HepG2 (cell line): ENCODE results near the gene EIF4A3. TPM values are rescaled to one million over a fixed set of nuclear protein-coding genes. Genes with fewer than 3 reads are reported as not detected.
A peak's percentile ranks its signal among the peaks of the same experiment; 100 is the strongest.

Source experiments
- ARNT2 ChIP-seq: sonication (generic); formaldehyde crosslinking; IDR thresholded peaks from 2 replicates; pipeline ENCODE4 v1.8.0; 2022; ENCODE audit warnings: mild to moderate bottlenecking, low read depth, missing genetic modification reagents, moderate library complexity
- CTCF ChIP-seq: sonication (generic); formaldehyde crosslinking; IDR thresholded peaks from 2 replicates; pipeline ENCODE4 v1.5.0; 2020; ENCODE audit warnings: mild to moderate bottlenecking, missing genetic modification reagents, moderate library complexity
- GTF3A ChIP-seq: sonication (generic); formaldehyde crosslinking; conservative IDR thresholded peaks from 2 replicates; pipeline ENCODE4 v1.4.0; 2020; ENCODE audit warnings: mild to moderate bottlenecking, missing genetic modification reagents
- IRF1 ChIP-seq: sonication (generic); formaldehyde crosslinking; IDR thresholded peaks from 2 replicates; pipeline ENCODE4 v1.4.0; 2020; ENCODE audit warnings: low read depth, mild to moderate bottlenecking, missing genetic modification reagents
- KDM2A ChIP-seq: sonication (generic); formaldehyde crosslinking; IDR thresholded peaks from 2 replicates; pipeline ENCODE4 v1.4.0; 2020; ENCODE audit warnings: low read depth, missing genetic modification reagents, borderline replicate concordance
- MEF2D ChIP-seq: sonication (generic); formaldehyde crosslinking; IDR thresholded peaks from 2 replicates; pipeline ENCODE4 v1.5.1; 2020; ENCODE audit warnings: mild to moderate bottlenecking, missing genetic modification reagents
- MEIS2 ChIP-seq: sonication (generic); formaldehyde crosslinking; IDR thresholded peaks from 2 replicates; pipeline ENCODE4 v1.9.0; 2021; ENCODE audit warnings: mild to moderate bottlenecking, missing genetic modification reagents
- RAD21 ChIP-seq: fragments of 450-650 bp; formaldehyde crosslinking; IDR thresholded peaks from 2 replicates; pipeline ENCODE4 v1.5.0; 2020; ENCODE audit warnings: mild to moderate bottlenecking
- RAD51 ChIP-seq: fragments of 450-650 bp; IDR thresholded peaks from 2 replicates; pipeline ENCODE4 v1.6.1; 2016; ENCODE audit warnings: borderline replicate concordance
- SP5 ChIP-seq: IDR thresholded peaks from 2 replicates; pipeline ENCODE4 v1.6.1; 2016; ENCODE audit warnings: low read depth, borderline replicate concordance
- ZBTB7A ChIP-seq: sonication (generic); formaldehyde crosslinking; IDR thresholded peaks from 2 replicates; pipeline ENCODE4 v1.8.0; 2022; ENCODE audit warnings: mild to moderate bottlenecking, missing genetic modification reagents
- ZC3H4 ChIP-seq: sonication (generic); formaldehyde crosslinking; IDR thresholded peaks from 2 replicates; pipeline ENCODE4 v1.4.0; 2020; ENCODE audit warnings: missing genetic modification reagents, borderline replicate concordance
- ZMYM4 ChIP-seq: sonication (generic); formaldehyde crosslinking; IDR thresholded peaks from 2 replicates; pipeline ENCODE4 v1.8.1; 2023; ENCODE audit warnings: mild to moderate bottlenecking, missing genetic modification reagents
- ZNF101 ChIP-seq: sonication (generic); formaldehyde crosslinking; IDR thresholded peaks from 2 replicates; pipeline ENCODE4 v1.4.0; 2020; ENCODE audit warnings: mild to moderate bottlenecking, low read depth, missing genetic modification reagents, borderline replicate concordance
- ZNF225 ChIP-seq: sonication (generic); formaldehyde crosslinking; IDR thresholded peaks from 2 replicates; pipeline ENCODE4 v1.4.0; 2020; ENCODE audit warnings: mild to moderate bottlenecking, missing genetic modification reagents
- ZNF550 ChIP-seq: sonication (generic); formaldehyde crosslinking; IDR thresholded peaks from 2 replicates; pipeline ENCODE4 v1.4.0; 2020; ENCODE audit warnings: mild to moderate bottlenecking, missing genetic modification reagents, borderline replicate concordance
- ZNF784 ChIP-seq: sonication (generic); formaldehyde crosslinking; IDR thresholded peaks from 2 replicates; pipeline ENCODE4 v1.5.1; 2020; ENCODE audit warnings: missing genetic modification reagents, mild to moderate bottlenecking, borderline replicate concordance
- polyA plus RNA-seq, 8 experiments: library from polyadenylated mRNA; depleted of rRNA in 3 of 8; stranded (reverse) in 7 of 8; unstranded in 1 of 8; fragments of >200 nt; fragmentation: Illumina TruSeq in 4 of 8; extraction: Trizol in 4 of 8; gene quantifications; 2 replicates each; pipeline versions ENCODE4 v1.2.1 to v1.2.3, GENCODE V29; 2011 to 2016; ENCODE audit warnings: low read depth in 4 of 8, missing spikeins in 1 of 8, mixed read lengths in 1 of 8; ENCODE audit not compliant: insufficient read depth in 1 of 8
- total RNA-seq, 5 experiments: library from RNA; depleted of rRNA; stranded (reverse); fragments of >200 nt; fragmentation: Illumina TruSeq; extraction: Trizol; gene quantifications; 2 replicates each; pipeline ENCODE4 v1.2.3, GENCODE V29; 2016; ENCODE audit warnings: low read depth in 1 of 5
- TF ChIP-seq, protein P1 (sequence below): IDR thresholded peaks from 2 replicates; pipeline ENCODE4 v1.6.1; 2016; ENCODE audit warnings: low read depth, missing genetic modification reagents, missing compliant biosample characterization
- TF ChIP-seq, protein P2 (sequence below): IDR thresholded peaks from 2 replicates; pipeline ENCODE4 v1.6.1; 2016; ENCODE audit warnings: control low read depth

The EIF4A3 gene
- total and polyA plus RNA-seq, 2 of the 13 experiments (the other 11 are each of a cell fraction or from before 2014, with no cell fraction given): 145 to 187 TPM

- TF ChIP-seq ZNF225 (CRISPR knock-in tag) (no peak), ZNF101 (no peak), GTF3A (no peak), IRF1 (0 out of 2 replicates have a peak, but pooled peaks have one; percentile 83), RAD51 (no peak), ZMYM4 (CRISPR knock-in tag) (no peak), SP5 (CRISPR knock-in tag) (no peak), KDM2A (CRISPR knock-in tag) (peak; percentile 57; the same call in 1 of the 2 replicates), RAD21 (no peak), ZBTB7A (CRISPR knock-in tag) (peak; percentile 66; the same call in 1 of the 2 replicates), MEIS2 (no peak), ZNF784 (CRISPR knock-in tag) (no peak; the same call in 1 of the 2 replicates), CTCF (CRISPR knock-in tag) (0 out of 2 replicates have a peak, but pooled peaks have one; percentile 2), ZNF550 (CRISPR knock-in tag) (no peak), MEF2D (CRISPR knock-in tag) (peak; percentile 50; the same call in 1 of the 2 replicates), ZC3H4 (CRISPR knock-in tag) (peak; percentile 81; the same call in 1 of the 2 replicates), ARNT2 (CRISPR knock-in tag) (0 out of 2 replicates have a peak, but pooled peaks have one; percentile 23)
- TF ChIP-seq, protein P1, sequence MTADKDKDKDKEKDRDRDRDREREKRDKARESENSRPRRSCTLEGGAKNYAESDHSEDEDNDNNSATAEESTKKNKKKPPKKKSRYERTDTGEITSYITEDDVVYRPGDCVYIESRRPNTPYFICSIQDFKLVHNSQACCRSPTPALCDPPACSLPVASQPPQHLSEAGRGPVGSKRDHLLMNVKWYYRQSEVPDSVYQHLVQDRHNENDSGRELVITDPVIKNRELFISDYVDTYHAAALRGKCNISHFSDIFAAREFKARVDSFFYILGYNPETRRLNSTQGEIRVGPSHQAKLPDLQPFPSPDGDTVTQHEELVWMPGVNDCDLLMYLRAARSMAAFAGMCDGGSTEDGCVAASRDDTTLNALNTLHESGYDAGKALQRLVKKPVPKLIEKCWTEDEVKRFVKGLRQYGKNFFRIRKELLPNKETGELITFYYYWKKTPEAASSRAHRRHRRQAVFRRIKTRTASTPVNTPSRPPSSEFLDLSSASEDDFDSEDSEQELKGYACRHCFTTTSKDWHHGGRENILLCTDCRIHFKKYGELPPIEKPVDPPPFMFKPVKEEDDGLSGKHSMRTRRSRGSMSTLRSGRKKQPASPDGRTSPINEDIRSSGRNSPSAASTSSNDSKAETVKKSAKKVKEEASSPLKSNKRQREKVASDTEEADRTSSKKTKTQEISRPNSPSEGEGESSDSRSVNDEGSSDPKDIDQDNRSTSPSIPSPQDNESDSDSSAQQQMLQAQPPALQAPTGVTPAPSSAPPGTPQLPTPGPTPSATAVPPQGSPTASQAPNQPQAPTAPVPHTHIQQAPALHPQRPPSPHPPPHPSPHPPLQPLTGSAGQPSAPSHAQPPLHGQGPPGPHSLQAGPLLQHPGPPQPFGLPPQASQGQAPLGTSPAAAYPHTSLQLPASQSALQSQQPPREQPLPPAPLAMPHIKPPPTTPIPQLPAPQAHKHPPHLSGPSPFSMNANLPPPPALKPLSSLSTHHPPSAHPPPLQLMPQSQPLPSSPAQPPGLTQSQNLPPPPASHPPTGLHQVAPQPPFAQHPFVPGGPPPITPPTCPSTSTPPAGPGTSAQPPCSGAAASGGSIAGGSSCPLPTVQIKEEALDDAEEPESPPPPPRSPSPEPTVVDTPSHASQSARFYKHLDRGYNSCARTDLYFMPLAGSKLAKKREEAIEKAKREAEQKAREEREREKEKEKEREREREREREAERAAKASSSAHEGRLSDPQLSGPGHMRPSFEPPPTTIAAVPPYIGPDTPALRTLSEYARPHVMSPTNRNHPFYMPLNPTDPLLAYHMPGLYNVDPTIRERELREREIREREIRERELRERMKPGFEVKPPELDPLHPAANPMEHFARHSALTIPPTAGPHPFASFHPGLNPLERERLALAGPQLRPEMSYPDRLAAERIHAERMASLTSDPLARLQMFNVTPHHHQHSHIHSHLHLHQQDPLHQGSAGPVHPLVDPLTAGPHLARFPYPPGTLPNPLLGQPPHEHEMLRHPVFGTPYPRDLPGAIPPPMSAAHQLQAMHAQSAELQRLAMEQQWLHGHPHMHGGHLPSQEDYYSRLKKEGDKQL: no peak
- TF ChIP-seq, protein P2, sequence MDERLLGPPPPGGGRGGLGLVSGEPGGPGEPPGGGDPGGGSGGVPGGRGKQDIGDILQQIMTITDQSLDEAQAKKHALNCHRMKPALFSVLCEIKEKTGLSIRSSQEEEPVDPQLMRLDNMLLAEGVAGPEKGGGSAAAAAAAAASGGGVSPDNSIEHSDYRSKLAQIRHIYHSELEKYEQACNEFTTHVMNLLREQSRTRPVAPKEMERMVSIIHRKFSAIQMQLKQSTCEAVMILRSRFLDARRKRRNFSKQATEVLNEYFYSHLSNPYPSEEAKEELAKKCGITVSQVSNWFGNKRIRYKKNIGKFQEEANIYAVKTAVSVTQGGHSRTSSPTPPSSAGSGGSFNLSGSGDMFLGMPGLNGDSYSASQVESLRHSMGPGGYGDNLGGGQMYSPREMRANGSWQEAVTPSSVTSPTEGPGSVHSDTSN (CRISPR knock-in tag): no peak
Measured at GRCh38 chr17:80101946-80102663, 44.8 kb downstream of the EIF4A3 start (continued).
